PFSK-1 (cell line): ENCODE measurements around the gene NEDD4L.

Source experiments
- FOXP2 ChIP-seq: optimal IDR thresholded peaks from 2 replicates; pipeline ENCODE3; 2011; ENCODE audit warnings: borderline replicate concordance, control low read depth, inconsistent platforms; ENCODE audit not compliant: insufficient read depth; ENCODE audit errors: extremely low read length, extremely low read depth
- POLR2AphosphoS5 ChIP-seq: IDR thresholded peaks from 2 replicates; pipeline ENCODE4 v1.6.1; 2012; ENCODE audit warnings: low read depth, mild to moderate bottlenecking, control low read depth, low read length, moderate library complexity
- REST ChIP-seq, 2 experiments: IDR thresholded peaks; 2 replicates each; pipeline versions ENCODE4 v1.6.1 to v1.8.0; 2011 to 2012; ENCODE audit warnings: low read depth in 2 of 2, low read length in 2 of 2, control low read depth in 1 of 2, inconsistent platforms in 1 of 2, mild to moderate bottlenecking in 1 of 2, moderate library complexity in 1 of 2; ENCODE audit not compliant: insufficient read depth in 1 of 2
- SIN3A ChIP-seq: IDR thresholded peaks from 2 replicates; pipeline ENCODE4 v1.6.1; 2012; ENCODE audit warnings: mild to moderate bottlenecking, low read length, moderate library complexity, borderline replicate concordance; ENCODE audit not compliant: insufficient read depth
- TAF1 ChIP-seq: IDR thresholded peaks from 2 replicates; pipeline ENCODE4 v1.6.1; 2012; ENCODE audit warnings: low read length, control low read depth, borderline replicate concordance; ENCODE audit not compliant: insufficient read depth

DNA sequence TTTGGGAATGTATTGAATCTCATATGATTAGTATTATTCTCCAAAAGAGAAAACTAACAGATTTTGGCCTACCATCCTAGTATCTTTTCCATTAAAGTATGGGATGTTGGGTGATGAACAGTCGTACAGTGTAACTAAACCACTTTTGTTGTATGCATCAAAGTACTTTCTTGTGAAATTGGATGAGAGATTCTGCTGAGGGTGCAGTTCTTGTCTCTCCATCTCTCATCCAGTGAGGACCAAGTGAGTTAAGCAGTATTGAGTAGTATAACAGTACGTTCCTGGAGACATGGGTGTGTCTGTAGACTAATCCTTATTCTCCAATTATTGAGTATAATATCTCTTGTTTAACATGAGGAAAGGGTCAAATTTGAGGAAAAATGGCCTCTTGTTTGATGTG lies 209.3 kb downstream of the NEDD4L start:
- TF ChIP-seq POLR2AphosphoS5 (no peak), SIN3A (no peak), TAF1 (no peak), REST (IDR thresholded peaks at IDR 0.05; ENCODE audit: insufficient read depth in 1 of 2, low read depth in 2 of 2, low read length in 2 of 2) (no peak), FOXP2 (no peak)
